Thyroid gland (tissue), 4 donors: ENCODE measurements around the gene TSPAN9. TPM values are rescaled to one million over a fixed set of nuclear protein-coding genes. Genes with fewer than 3 reads are reported as not detected.

ENCODE experiments used
- DNase-seq, 2 donors: peaks; one replicate each; pipeline ENCODE4 v3.0.0-alpha.2; 2019
- H3K27ac ChIP-seq, 3 donors: fragments of 200-600 bp; sonication (generic); 1 replicate in 2 of 3; 2 replicates in 1 of 3; pipeline ENCODE4 v1.5.1; 2016 to 2019; ENCODE audit warnings: mild to moderate bottlenecking in 1 of 3, moderate library complexity in 1 of 3
- H3K27me3 ChIP-seq: fragments of 200-600 bp; sonication (generic); one replicate; pipeline ENCODE4 v1.5.1; 2019
- H3K36me3 ChIP-seq, 2 donors: fragments of 200-600 bp; sonication (generic); one replicate each; pipeline ENCODE4 v1.5.1; 2016 to 2019
- H3K4me1 ChIP-seq, 2 donors: fragments of 200-600 bp; sonication (generic); one replicate each; pipeline ENCODE4 v1.5.1; 2017 to 2019
- H3K4me3 ChIP-seq, 3 donors: fragments of 200-600 bp; sonication (generic); replicated peaks in 1 of 3; 1 replicate in 2 of 3; 2 replicates in 1 of 3; pipeline ENCODE4 v1.5.1; 2016; ENCODE audit warnings: mild to moderate bottlenecking in 1 of 3
- H3K9me3 ChIP-seq: fragments of 200-600 bp; sonication (generic); one replicate; pipeline ENCODE4 v1.5.1; 2017
- POLR2A ChIP-seq, 2 donors: fragments of 450-650 bp; IDR thresholded peaks; one replicate each; pipeline ENCODE4 v1.6.1; 2017; ENCODE audit warnings: antibody characterized with exemption in 2 of 2, mild to moderate bottlenecking in 2 of 2, moderate library complexity in 1 of 2
- WGBS, 2 donors: methylation state at CpG; one replicate each; pipeline ENCODE4 v1.1.5; 2017; 5-methylcytosine and 5-hydroxymethylcytosine counted together
- intact Hi-C: fragments of 100-400 bp; cut with DNase I; formaldehyde crosslinking; loops from one replicate; pipeline ENCODE4 v1.15.1; 2023
- total RNA-seq, 4 donors: library from RNA; depleted of rRNA; stranded (reverse); fragments of >200 nt; gene quantifications; one replicate each; pipeline ENCODE4 v1.2.3, GENCODE V29; 2016
- TF ChIP-seq, protein P1 (sequence below), 6 experiments: fragments of 200-600 bp in 3 of 6; fragments of 450-650 bp in 3 of 6; sonication (generic) in 3 of 6; IDR thresholded peaks; one replicate each; pipeline ENCODE4 v1.5.1; 2016 to 2019; ENCODE audit warnings: antibody characterized with exemption in 6 of 6, mild to moderate bottlenecking in 2 of 6, inconsistent platforms in 1 of 6, moderate library complexity in 1 of 6

Gene TSPAN9
- total RNA-seq, 4 donors from 2014 or later: 26.9 to 47.5 (median 33.2) TPM

DNA sequence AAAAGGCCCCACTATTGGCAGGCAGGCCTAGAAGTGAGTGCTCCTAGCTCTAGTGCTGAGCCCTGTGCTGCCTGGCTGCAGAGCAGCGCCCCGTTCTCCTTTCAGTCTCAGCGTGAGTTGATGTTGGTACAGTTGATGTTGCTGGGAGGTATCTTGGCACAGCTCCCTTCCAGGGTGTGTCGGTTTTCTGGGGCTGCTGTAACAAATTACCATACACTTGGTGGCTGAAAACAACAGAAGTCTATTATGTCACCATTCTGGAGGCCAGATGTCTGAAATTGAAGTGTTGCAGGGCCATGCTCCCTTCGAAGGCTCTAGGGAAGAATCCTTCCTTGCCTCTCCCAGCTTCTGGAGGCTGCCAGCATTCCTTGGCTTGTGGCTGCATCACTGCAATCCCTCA lies 151.4 kb downstream of the TSPAN9 start:
- TF ChIP-seq POLR2A (IDR thresholded peaks at IDR 0.05): no peak
- TF ChIP-seq, protein P1, sequence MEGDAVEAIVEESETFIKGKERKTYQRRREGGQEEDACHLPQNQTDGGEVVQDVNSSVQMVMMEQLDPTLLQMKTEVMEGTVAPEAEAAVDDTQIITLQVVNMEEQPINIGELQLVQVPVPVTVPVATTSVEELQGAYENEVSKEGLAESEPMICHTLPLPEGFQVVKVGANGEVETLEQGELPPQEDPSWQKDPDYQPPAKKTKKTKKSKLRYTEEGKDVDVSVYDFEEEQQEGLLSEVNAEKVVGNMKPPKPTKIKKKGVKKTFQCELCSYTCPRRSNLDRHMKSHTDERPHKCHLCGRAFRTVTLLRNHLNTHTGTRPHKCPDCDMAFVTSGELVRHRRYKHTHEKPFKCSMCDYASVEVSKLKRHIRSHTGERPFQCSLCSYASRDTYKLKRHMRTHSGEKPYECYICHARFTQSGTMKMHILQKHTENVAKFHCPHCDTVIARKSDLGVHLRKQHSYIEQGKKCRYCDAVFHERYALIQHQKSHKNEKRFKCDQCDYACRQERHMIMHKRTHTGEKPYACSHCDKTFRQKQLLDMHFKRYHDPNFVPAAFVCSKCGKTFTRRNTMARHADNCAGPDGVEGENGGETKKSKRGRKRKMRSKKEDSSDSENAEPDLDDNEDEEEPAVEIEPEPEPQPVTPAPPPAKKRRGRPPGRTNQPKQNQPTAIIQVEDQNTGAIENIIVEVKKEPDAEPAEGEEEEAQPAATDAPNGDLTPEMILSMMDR (IDR thresholded peaks at IDR 0.05): no peak
- H3K4me1 ChIP-seq: no peaks in the 10 kb centered on the region
- no peaks in the 10 kb centered on the region for H3K36me3 ChIP-seq
- no peak overlapping the region for H3K4me3 ChIP-seq
- intact Hi-C loops: no loop called here
- H3K9me3 ChIP-seq: no peaks in the 10 kb centered on the region
- H3K27me3 ChIP-seq: no peaks in the 10 kb centered on the region
- WGBS, 2 donors: 87 to 97% methylated on average over 5 of the region's 5 CpGs
- no peak overlapping the region for H3K27ac ChIP-seq
- DNase-seq: no peak

DNA sequence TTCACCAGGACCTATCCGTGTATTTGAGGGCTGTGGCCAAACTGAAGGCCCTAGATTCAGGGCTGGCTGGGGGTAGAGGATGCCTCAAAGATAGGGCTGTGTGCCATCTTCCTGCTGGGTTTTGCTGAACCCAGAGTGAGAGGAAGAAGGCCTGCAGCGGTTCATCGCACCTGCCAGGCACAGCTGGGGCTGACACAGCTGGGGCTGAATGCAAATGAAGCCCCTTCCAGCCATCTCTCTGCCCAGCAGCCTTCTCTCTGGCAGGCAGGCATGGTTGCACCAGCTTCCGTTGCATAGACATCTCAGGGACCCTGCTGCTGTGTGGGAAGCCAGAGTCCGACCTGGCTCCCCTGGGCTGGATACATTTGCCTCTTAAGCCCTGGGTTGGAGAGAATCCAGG lies 152.4 kb downstream of the TSPAN9 start:
- H3K9me3 ChIP-seq: no peaks in the 10 kb centered on the region
- TF ChIP-seq POLR2A (IDR thresholded peaks at IDR 0.05): no peak
- TF ChIP-seq, protein P1 (IDR thresholded peaks at IDR 0.05): no peak
- no peaks in the 10 kb centered on the region for H3K27me3 ChIP-seq
- no peaks in the 10 kb centered on the region for H3K36me3 ChIP-seq
- no peak overlapping the region for H3K4me3 ChIP-seq
- no peaks in the 10 kb centered on the region for H3K4me1 ChIP-seq
- DNase-seq: no peak
- intact Hi-C loops: no loop called here
- 92 to 100% methylated on average over 3 of the region's 5 CpGs for WGBS, 2 donors
- H3K27ac ChIP-seq: no peak overlapping the region

DNA sequence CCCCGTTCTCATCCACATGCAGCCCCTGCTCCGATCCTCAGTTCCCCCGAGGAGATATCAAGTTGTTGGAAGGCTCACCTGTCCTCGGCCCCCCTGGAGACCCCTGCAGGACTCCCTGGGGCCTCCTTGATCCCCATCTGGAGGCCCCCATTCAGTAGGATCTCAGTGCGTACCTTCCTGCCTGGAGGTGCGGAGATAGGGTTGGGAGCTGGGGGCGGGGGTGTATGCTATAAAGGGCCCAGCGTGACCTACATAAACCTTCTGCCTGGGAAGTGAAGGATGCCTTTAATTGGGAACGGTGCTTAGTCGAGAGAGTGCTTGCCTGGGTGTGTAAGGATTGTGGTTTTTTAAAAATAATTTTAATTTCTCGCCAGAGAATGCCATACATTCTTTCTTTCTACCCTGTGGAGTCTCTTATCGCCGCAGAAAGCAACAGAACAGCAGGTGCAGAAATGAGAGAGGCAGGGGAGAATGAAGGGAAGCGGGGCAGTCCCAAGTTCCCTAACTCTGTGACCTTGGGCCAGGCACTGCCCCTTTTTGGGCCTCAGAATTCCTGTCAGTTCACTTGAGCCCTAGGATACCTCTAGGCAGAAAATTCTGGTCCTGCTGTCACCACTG lies 153.7 kb downstream of the TSPAN9 start:
- DNase-seq: no peak
- WGBS, 2 donors: 67 to 86% methylated on average over 14 of the region's 14 CpGs
- H3K27me3 ChIP-seq: no peaks in the 10 kb centered on the region
- H3K4me1 ChIP-seq: no peaks in the 10 kb centered on the region
- TF ChIP-seq, protein P1 (IDR thresholded peaks at IDR 0.05): no peak
- TF ChIP-seq POLR2A (IDR thresholded peaks at IDR 0.05): no peak
- H3K36me3 ChIP-seq: no peaks in the 10 kb centered on the region
- H3K9me3 ChIP-seq: no peaks in the 10 kb centered on the region
- H3K4me3 ChIP-seq: no peak overlapping the region
- intact Hi-C loops: no loop called here
- H3K27ac ChIP-seq: no peak overlapping the region

DNA sequence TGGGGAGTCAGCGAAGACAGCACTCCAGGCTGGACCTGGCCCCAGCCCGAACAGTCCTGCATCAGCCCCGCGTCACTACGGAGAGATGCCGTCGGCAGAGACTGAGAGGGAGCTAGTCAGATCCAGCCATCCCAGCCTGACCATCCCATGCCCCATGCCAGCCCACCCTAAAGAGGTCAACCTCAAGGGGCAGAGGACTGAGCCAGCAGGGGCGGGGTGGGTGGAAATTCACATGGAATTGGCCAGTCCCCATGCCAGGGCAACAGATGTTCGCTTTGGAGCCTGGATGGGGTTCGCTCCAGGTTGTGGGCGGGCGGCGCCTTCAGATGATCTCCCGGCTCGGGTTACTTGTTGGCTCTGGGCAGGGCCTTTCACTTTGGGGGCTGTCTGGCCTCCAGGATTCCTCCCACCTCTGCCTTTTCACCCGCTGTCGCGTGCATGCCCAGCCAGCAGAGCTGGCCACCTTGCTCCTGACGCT lies 154.3 kb downstream of the TSPAN9 start:
- Histone ChIP-seq H3K9me3 (no peaks in the 10 kb centered on the region), H3K27me3 (no peaks in the 10 kb centered on the region), H3K36me3 (no peaks in the 10 kb centered on the region), H3K4me1 (no peaks in the 10 kb centered on the region), H3K4me3 (no peak overlapping the region), H3K27ac (no peak overlapping the region)
- TF ChIP-seq, protein P1 (IDR thresholded peaks at IDR 0.05): no peak
- no peak for TF ChIP-seq POLR2A (IDR thresholded peaks at IDR 0.05)
- DNase-seq: no peak
- 88 to 91% methylated on average over 7 to 16 of the region's 19 CpGs for WGBS, 2 donors
- intact Hi-C loops: no loop called here

DNA sequence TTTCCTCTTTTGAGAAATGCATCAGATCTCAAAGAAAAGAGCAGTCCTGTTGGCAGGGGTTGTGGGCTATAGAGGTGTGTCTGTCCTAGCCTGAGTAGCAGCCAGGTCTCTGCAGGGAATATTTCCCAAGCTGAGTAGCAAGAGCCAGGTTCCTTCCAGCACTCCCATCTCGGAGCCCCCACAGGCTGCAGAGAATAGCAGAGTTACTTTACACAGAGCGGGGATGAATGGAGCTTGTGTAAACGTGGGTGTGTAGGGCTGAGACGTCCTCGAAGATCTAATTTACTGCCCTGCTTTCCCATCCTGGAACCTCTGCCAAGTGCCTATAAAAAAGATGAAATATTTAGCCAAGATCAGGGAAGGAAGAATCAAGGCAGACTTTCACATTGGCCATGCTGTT lies 156.6 kb downstream of the TSPAN9 start:
- Histone ChIP-seq H3K4me1 (no peaks in the 10 kb centered on the region), H3K27me3 (no peaks in the 10 kb centered on the region), H3K4me3 (no peak overlapping the region), H3K9me3 (no peaks in the 10 kb centered on the region), H3K36me3 (no peaks in the 10 kb centered on the region), H3K27ac (no peak overlapping the region)
- TF ChIP-seq POLR2A (IDR thresholded peaks at IDR 0.05): no peak
- TF ChIP-seq, protein P1 (IDR thresholded peaks at IDR 0.05): no peak
- intact Hi-C loops: no loop called here
- DNase-seq: no peak
- 69 to 72% methylated on average over 5 of the region's 5 CpGs for WGBS, 2 donors
